Left lung (tissue), 10 donors: Measurements from ENCODE around the gene RPTOR. TPM values are rescaled to one million over a fixed set of nuclear protein-coding genes. Genes with fewer than 3 reads are reported as not detected.

Experiments used
- ATAC-seq: fragments of 200-7000 bp; cut with Tn5 transposase; one replicate; pipeline ENCODE4 v1.9.1; 2020; ENCODE audit warnings: moderate library complexity
- DNase-seq, 4 donors: peaks; one replicate each; pipeline ENCODE4 v3.0.0-alpha.2; 2013 to 2020
- H3K27ac ChIP-seq, 2 donors: fragments of 200-600 bp; sonication (generic) in 1 of 2; one replicate each; pipeline versions ENCODE4 v1.5.0 to v1.8.0; 2020 to 2021
- H3K27me3 ChIP-seq, 2 donors: fragments of 200-600 bp; sonication (generic) in 1 of 2; one replicate each; pipeline versions ENCODE4 v1.5.0 to v1.8.0; 2020 to 2021
- H3K36me3 ChIP-seq, 2 donors: fragments of 200-600 bp; sonication (generic) in 1 of 2; one replicate each; pipeline versions ENCODE4 v1.5.0 to v1.8.0; 2020 to 2021
- H3K4me1 ChIP-seq, 2 donors: fragments of 200-600 bp; one replicate each; pipeline ENCODE4 v1.8.0; 2021
- H3K4me3 ChIP-seq, 2 donors: fragments of 200-600 bp; sonication (generic) in 1 of 2; one replicate each; pipeline versions ENCODE4 v1.5.0 to v1.8.0; 2020 to 2021; ENCODE audit warnings: mild to moderate bottlenecking in 1 of 2
- H3K9me3 ChIP-seq, 2 donors: fragments of 200-600 bp; sonication (generic) in 1 of 2; one replicate each; pipeline versions ENCODE4 v1.5.0 to v1.8.0; 2020 to 2021
- CTCF ChIP-seq, 2 donors: fragments of 200-600 bp; sonication (generic) in 1 of 2; IDR thresholded peaks; one replicate each; pipeline versions ENCODE4 v1.5.0 to v1.8.0; 2021; ENCODE audit warnings: antibody characterized with exemption in 2 of 2
- intact Hi-C, 2 donors: fragments of 100-400 bp; cut with DNase I; formaldehyde crosslinking; loops; one replicate each; pipeline versions ENCODE4 v1.11.2 to v1.14.2; 2022
- polyA plus RNA-seq, 6 donors: library from polyadenylated mRNA; unstranded; fragments of 120-200 nt; gene quantifications; one replicate each; pipeline ENCODE4 v1.2.1, GENCODE V29; 2013; ENCODE audit not compliant: insufficient read length in 6 of 6
- total RNA-seq, 2 donors: library from RNA; stranded (reverse); fragmentation: NEBNext Ultra II Directional; extraction: Animal tissue kit (Norgen Biotek cat#: 25700); gene quantifications; one replicate each; pipeline ENCODE4 v1.2.1, GENCODE V29; 2021
- donor health status: DM: no; HTN: yes; CAD: no.
- donor health status: DM: no; HTN: no; CAD: no.

The RPTOR gene
- total and polyA plus RNA-seq, 8 donors: 14.2 to 39.2 (median 20.7) TPM

- TF ChIP-seq CTCF (IDR thresholded peaks at IDR 0.05): no peak
- no peak for ATAC-seq
- no peaks in the 10 kb centered on the region for H3K9me3 ChIP-seq
- H3K4me3 ChIP-seq: no peak overlapping the region
- H3K36me3 ChIP-seq: no peaks in the 10 kb centered on the region
- no peak overlapping the region for H3K27ac ChIP-seq
- DNase-seq: no peak
- H3K27me3 ChIP-seq: no peaks in the 10 kb centered on the region
- intact Hi-C loops: no loop called here
- peaks cover 0 to 19% of the 10 kb centered on the region in 2 donors for H3K4me1 ChIP-seq
Measured at GRCh38 chr17:80679816-80680215, 135.2 kb downstream of the RPTOR start.

- no peak overlapping the region for H3K4me3 ChIP-seq
- H3K9me3 ChIP-seq: no peaks in the 10 kb centered on the region
- no peaks in the 10 kb centered on the region for H3K27me3 ChIP-seq
- DNase-seq (no peak), ATAC-seq (no peak)
- H3K4me1 ChIP-seq: peaks cover 0 to 20% of the 10 kb centered on the region in 2 donors
- intact Hi-C loops: no loop called here
- TF ChIP-seq CTCF (IDR thresholded peaks at IDR 0.05): no peak
- H3K27ac ChIP-seq: no peak overlapping the region
- H3K36me3 ChIP-seq: no peaks in the 10 kb centered on the region
Measured at GRCh38 chr17:80681215-80681614, 136.6 kb downstream of the RPTOR start.

- no peak overlapping the region for H3K27ac ChIP-seq
- H3K36me3 ChIP-seq: no peaks in the 10 kb centered on the region
- no peaks in the 10 kb centered on the region for H3K9me3 ChIP-seq
- DNase-seq (no peak), ATAC-seq (no peak)
- no peak overlapping the region for H3K4me3 ChIP-seq
- no peaks in the 10 kb centered on the region for H3K27me3 ChIP-seq
- intact Hi-C loops: no loop called here
- no peak for TF ChIP-seq CTCF (IDR thresholded peaks at IDR 0.05)
- peaks cover 0 to 20% of the 10 kb centered on the region in 2 donors for H3K4me1 ChIP-seq
Measured at GRCh38 chr17:80682372-80682771, 137.7 kb downstream of the RPTOR start.

DNA sequence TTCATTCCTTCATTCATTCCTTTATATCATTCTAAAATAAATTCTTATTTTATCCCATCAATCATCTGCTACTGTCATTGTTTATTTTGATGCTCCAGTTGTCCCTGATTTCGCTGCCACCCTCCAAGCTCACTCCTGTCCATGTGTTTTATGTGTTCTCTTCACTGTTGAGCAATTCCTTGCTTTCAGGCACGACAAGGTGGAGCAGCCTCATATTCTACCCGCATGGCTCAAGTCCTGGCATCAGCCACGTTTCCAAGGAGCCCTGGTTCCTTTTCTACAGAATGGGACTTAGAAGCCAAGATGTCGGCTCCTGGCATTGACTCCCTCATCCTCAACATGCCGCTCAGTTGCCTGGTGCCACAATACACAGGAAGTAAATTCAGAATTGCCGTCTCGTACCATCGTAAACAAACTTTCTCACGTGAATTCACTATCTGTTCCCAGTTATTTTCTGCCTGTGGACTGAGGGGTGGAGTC lies 139.0 kb downstream of the RPTOR start:
- TF ChIP-seq CTCF (IDR thresholded peaks at IDR 0.05): no peak
- H3K27me3 ChIP-seq: no peaks in the 10 kb centered on the region
- H3K9me3 ChIP-seq: no peaks in the 10 kb centered on the region
- peaks cover 0 to 16% of the 10 kb centered on the region in 2 donors for H3K4me1 ChIP-seq
- intact Hi-C loops: no loop called here
- ATAC-seq: no peak
- no peak for DNase-seq
- H3K36me3 ChIP-seq: no peaks in the 10 kb centered on the region
- H3K27ac ChIP-seq: no peak overlapping the region
- no peak overlapping the region for H3K4me3 ChIP-seq

DNA sequence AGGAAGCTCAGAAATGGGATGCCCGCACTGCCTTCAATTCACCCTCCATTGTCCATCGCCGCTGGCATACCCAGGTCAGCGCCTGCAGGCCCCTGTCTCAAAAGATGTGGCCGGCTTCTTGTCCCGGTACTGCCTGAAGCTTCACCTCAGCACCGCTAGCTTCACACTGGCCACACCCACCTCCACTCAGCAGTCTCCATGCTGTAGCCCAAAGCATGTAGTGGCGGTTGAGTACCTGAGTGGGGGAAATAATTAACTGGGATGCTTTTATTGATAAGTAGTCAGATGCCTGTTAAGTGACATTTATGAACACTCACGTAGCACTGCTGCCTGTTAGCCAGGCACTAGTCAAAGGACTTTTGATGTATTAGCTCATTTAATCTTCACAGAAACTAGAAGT lies 143.2 kb downstream of the RPTOR start:
- TF ChIP-seq CTCF (IDR thresholded peaks at IDR 0.05): no peak
- Histone ChIP-seq H3K36me3 (no peaks in the 10 kb centered on the region), H3K9me3 (no peaks in the 10 kb centered on the region), H3K27me3 (no peaks in the 10 kb centered on the region), H3K27ac (no peak overlapping the region), H3K4me1 (peaks cover 0 to 4% of the 10 kb centered on the region in 2 donors), H3K4me3 (no peak overlapping the region)
- ATAC-seq (peak; percentile 83), DNase-seq (no peak)
- intact Hi-C loops: no loop called here
